ENCODE measurements around the gene DLX2.
"Not testable (repeated sequence)": the region's sequence is repeated elsewhere in the genome, so short reads cannot be mapped to it uniquely, and the experiment has no call there.

DLX2 gene

GRCh38 chr2:172102391-172103359 is at the start of gene DLX2:
TSS of gene DLX2 (minus strand) at chr2:172102900. CDS start at chr2:172102538, 362 bp downstream.
- peak; percentile 97 for DNase-seq (ENCODE audit: low read depth)

GRCh38 chr2:172147944-172148650 is 45.4 kb upstream of the DLX2 start:
- peak; percentile 39 for DNase-seq (ENCODE audit: low read depth)

GRCh38 chr2:172143817-172144216 is 41.1 kb upstream of the DLX2 start:
- DNase-seq (ENCODE audit: low read depth) = no peak

- not testable (repeated sequence) for DNase-seq (ENCODE audit: low read depth)
Observed at GRCh38 chr2:172138727-172139126, 36.0 kb upstream of the DLX2 start.

GRCh38 chr2:172137943-172138342 is 35.2 kb upstream of the DLX2 start:
- no peak for DNase-seq (ENCODE audit: low read depth)

GRCh38 chr2:172137109-172137508 is 34.4 kb upstream of the DLX2 start:
- DNase-seq (ENCODE audit: low read depth) = no peak

- DNase-seq (ENCODE audit: low read depth) = no peak
Observed at GRCh38 chr2:172135446-172135845, 32.7 kb upstream of the DLX2 start.

GRCh38 chr2:172134270-172134669 is 31.6 kb upstream of the DLX2 start:
- peak; percentile 8 for DNase-seq (ENCODE audit: low read depth)

GRCh38 chr2:172131713-172132555 is 29.2 kb upstream of the DLX2 start:
- DNase-seq (ENCODE audit: low read depth) = no peak

- no peak for DNase-seq (ENCODE audit: low read depth)
Observed at GRCh38 chr2:172129404-172129803, 26.7 kb upstream of the DLX2 start.

- peak; percentile 23 for DNase-seq (ENCODE audit: low read depth)
Observed at GRCh38 chr2:172128484-172128883, 25.8 kb upstream of the DLX2 start.

GRCh38 chr2:172120118-172120517 is 17.4 kb upstream of the DLX2 start:
- DNase-seq (ENCODE audit: low read depth) = no peak

GRCh38 chr2:172119089-172119488 is 16.4 kb upstream of the DLX2 start:
- DNase-seq (ENCODE audit: low read depth) = peak; percentile 88

- no peak for DNase-seq (ENCODE audit: low read depth)
Observed at GRCh38 chr2:172116107-172116506, 13.4 kb upstream of the DLX2 start.

GRCh38 chr2:172114579-172114978 is 11.9 kb upstream of the DLX2 start:
- no peak for DNase-seq (ENCODE audit: low read depth)

GRCh38 chr2:172114176-172114575 is 11.5 kb upstream of the DLX2 start:
- not testable (repeated sequence) for DNase-seq (ENCODE audit: low read depth)

- peak; percentile 74 for DNase-seq (ENCODE audit: low read depth)
Observed at GRCh38 chr2:172113617-172114016, 10.9 kb upstream of the DLX2 start.

- no peak for DNase-seq (ENCODE audit: low read depth)
Observed at GRCh38 chr2:172109988-172110811, 7.5 kb upstream of the DLX2 start.

GRCh38 chr2:172109256-172109987 is 6.7 kb upstream of the DLX2 start:
- DNase-seq (ENCODE audit: low read depth) = no peak

- DNase-seq (ENCODE audit: low read depth) = no peak
Observed at GRCh38 chr2:172108587-172108930, 5.9 kb upstream of the DLX2 start.

All from ELR (cell line).